Activated effector memory CD4-positive, alpha-beta T cell treated with Interleukin-2 at 50 U/mL for 16 hours (primary cell): Measurements from ENCODE around the gene PLK2.

Experiments
- DNase-seq: peaks from one replicate; pipeline ENCODE4 v3.0.0-alpha.2; 2020

The PLK2 gene

GRCh38 chr5:58460002-58460731 is at the start of gene PLK2:
TSS of gene PLK2 (minus strand) at chr5:58460086. CDS start at chr5:58459959, 127 bp downstream.
- peak; percentile 88 for DNase-seq

- no peak for DNase-seq
These were observed 47.8 kb upstream of the PLK2 start for GRCh38 chr5:58507715-58508114.

- no peak for DNase-seq
These were observed 46.2 kb upstream of the PLK2 start for GRCh38 chr5:58505971-58506640.

- DNase-seq: no peak
These were observed 45.6 kb upstream of the PLK2 start for GRCh38 chr5:58505502-58505901.

GRCh38 chr5:58504766-58505165 is 44.9 kb upstream of the PLK2 start:
- DNase-seq: no peak

GRCh38 chr5:58503390-58504046 is 43.6 kb upstream of the PLK2 start:
- DNase-seq: no peak

- DNase-seq: no peak
These were observed 42.0 kb upstream of the PLK2 start for GRCh38 chr5:58501778-58502417.

GRCh38 chr5:58499941-58500340 is 40.1 kb upstream of the PLK2 start:
- no peak for DNase-seq

- DNase-seq: no peak
These were observed 39.3 kb upstream of the PLK2 start for GRCh38 chr5:58499231-58499630.

- DNase-seq: no peak
These were observed 38.6 kb upstream of the PLK2 start for GRCh38 chr5:58498340-58498942.

GRCh38 chr5:58497921-58498320 is 38.0 kb upstream of the PLK2 start:
- no peak for DNase-seq

GRCh38 chr5:58497386-58497785 is 37.5 kb upstream of the PLK2 start:
- no peak for DNase-seq

- no peak for DNase-seq
These were observed 36.6 kb upstream of the PLK2 start for GRCh38 chr5:58496488-58496887.

GRCh38 chr5:58493141-58493540 is 33.3 kb upstream of the PLK2 start:
- DNase-seq: no peak

- DNase-seq: no peak
These were observed 31.5 kb upstream of the PLK2 start, which contains the start of gene GAPT for GRCh38 chr5:58491216-58491892. TSS of gene GAPT (plus strand) at chr5:58491435. CDS start at chr5:58494537, 3,102 bp downstream.

- no peak for DNase-seq
These were observed 30.6 kb upstream of the PLK2 start for GRCh38 chr5:58490402-58491050.

GRCh38 chr5:58486290-58486689 is 26.4 kb upstream of the PLK2 start:
- no peak for DNase-seq

GRCh38 chr5:58484505-58484904 is 24.6 kb upstream of the PLK2 start:
- no peak for DNase-seq

- no peak for DNase-seq
These were observed 22.6 kb upstream of the PLK2 start for GRCh38 chr5:58482536-58482935.

- no peak for DNase-seq
These were observed 21.9 kb upstream of the PLK2 start for GRCh38 chr5:58481828-58482227.

GRCh38 chr5:58481066-58481676 is 21.3 kb upstream of the PLK2 start:
- no peak for DNase-seq
